Measurements from ENCODE around the gene CDC27. TPM values are rescaled to one million over a fixed set of nuclear protein-coding genes. Genes with fewer than 3 reads are reported as not detected.
"Not testable (repeated sequence)": the region's sequence is repeated elsewhere in the genome, so short reads cannot be mapped to it uniquely, and the experiment has no call there.

The CDC27 gene
- polyA plus RNA-seq, 1 donor from 2014 or later, result 50.1 TPM

DNA sequence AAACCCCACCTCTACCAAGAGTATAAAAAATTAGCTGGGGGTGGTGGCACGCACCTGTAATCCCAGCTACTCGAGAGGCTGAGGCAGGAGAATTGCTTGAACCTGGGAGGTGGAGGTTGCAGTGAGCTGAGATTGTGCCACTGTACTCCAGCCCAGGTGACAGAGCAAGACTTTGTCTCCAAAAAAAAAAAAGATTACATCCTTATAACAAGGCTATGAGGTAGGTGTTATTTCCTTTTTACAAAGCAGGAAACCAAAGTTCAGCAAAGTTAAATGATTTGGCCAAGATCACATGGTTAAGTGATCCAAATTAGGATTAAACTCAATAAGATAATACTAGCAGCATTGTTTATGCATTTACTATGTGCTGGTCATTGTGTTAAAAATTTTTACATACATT lies 28.2 kb upstream of the CDC27 start:
- H3F3A ChIP-seq (ENCODE audit: insufficient read depth, low read length, poor library complexity, severe bottlenecking); H3K4me3 ChIP-seq (ENCODE audit: low read length); H3K27ac ChIP-seq (ENCODE audit: low read length); H3K9ac ChIP-seq (ENCODE audit: low read length); H3K27me3 ChIP-seq (ENCODE audit: insufficient read depth, low read depth, low read length); H3K79me2 ChIP-seq (replicated peaks; ENCODE audit: insufficient read depth, low read length); H3K36me3 ChIP-seq (ENCODE audit: insufficient read depth, low read length); H3K4me2 ChIP-seq (ENCODE audit: low read length); H4K20me1 ChIP-seq (ENCODE audit: insufficient read depth); H3K9me2 ChIP-seq (ENCODE audit: insufficient read depth, low read length); H3K9me3 ChIP-seq (ENCODE audit: low read length); H2AFZ ChIP-seq (ENCODE audit: low read depth, low read length): not testable (repeated sequence)

DNA sequence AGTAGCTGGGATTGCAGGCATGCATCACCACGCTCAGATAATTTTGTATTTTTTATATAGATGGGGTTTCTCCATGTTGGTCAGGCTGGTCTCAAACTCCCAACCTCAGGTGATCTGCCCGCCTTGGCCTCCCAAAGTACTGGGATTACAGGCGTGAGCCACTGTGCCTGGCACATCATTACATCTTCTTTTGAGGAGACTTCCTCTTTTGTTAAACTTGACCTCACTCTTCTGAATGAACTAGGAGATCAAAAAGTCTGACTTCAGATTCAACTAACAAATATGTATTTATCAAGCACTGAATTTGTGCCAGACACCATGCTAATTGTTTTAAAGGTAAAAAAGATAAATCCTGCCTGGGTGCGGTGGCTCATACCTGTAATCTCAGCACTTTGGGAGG lies 27.7 kb upstream of the CDC27 start:
- not testable (repeated sequence) for H3K36me3 ChIP-seq (ENCODE audit: insufficient read depth, low read length); H3K9ac ChIP-seq (ENCODE audit: low read length); H3K27ac ChIP-seq (ENCODE audit: low read length); H4K20me1 ChIP-seq (ENCODE audit: insufficient read depth); H3F3A ChIP-seq (ENCODE audit: insufficient read depth, low read length, poor library complexity, severe bottlenecking); H3K9me2 ChIP-seq (ENCODE audit: insufficient read depth, low read length); H3K4me3 ChIP-seq (ENCODE audit: low read length); H3K9me3 ChIP-seq (ENCODE audit: low read length); H3K79me2 ChIP-seq (replicated peaks; ENCODE audit: insufficient read depth, low read length); H3K4me2 ChIP-seq (ENCODE audit: low read length); H3K27me3 ChIP-seq (ENCODE audit: insufficient read depth, low read depth, low read length); H2AFZ ChIP-seq (ENCODE audit: low read depth, low read length)

GRCh38 chr17:47214931-47215330 lies 25.8 kb upstream of the CDC27 start:
- Histone ChIP-seq H3K27me3 (ENCODE audit: insufficient read depth, low read depth, low read length) (no peaks in the 10 kb centered on the region), H3F3A (ENCODE audit: insufficient read depth, low read length, poor library complexity, severe bottlenecking) (no peaks in the 10 kb centered on the region), H4K20me1 (ENCODE audit: insufficient read depth) (no peaks in the 10 kb centered on the region), H3K36me3 (ENCODE audit: insufficient read depth, low read length) (no peaks in the 10 kb centered on the region), H3K27ac (ENCODE audit: low read length) (no peak overlapping the region), H3K79me2 (replicated peaks; ENCODE audit: insufficient read depth, low read length) (no peaks in the 10 kb centered on the region), H3K9me3 (ENCODE audit: low read length) (no peaks in the 10 kb centered on the region), H3K4me2 (ENCODE audit: low read length) (no peak overlapping the region), H3K9ac (ENCODE audit: low read length) (no peak overlapping the region), H2AFZ (ENCODE audit: low read depth, low read length) (no peak overlapping the region), H3K9me2 (ENCODE audit: insufficient read depth, low read length) (no peaks in the 10 kb centered on the region), H3K4me3 (ENCODE audit: low read length) (no peak overlapping the region)
- TF ChIP-seq SMC3 (conservative IDR thresholded peaks at IDR 0.05; ENCODE audit: poor library complexity), result no peak
- no peak for TF ChIP-seq REST (IDR thresholded peaks at IDR 0.05; ENCODE audit: borderline replicate concordance)
- no peak for TF ChIP-seq EP300 (conservative IDR thresholded peaks at IDR 0.05; ENCODE audit: poor library complexity, severe bottlenecking)
- no peak for TF ChIP-seq TAF1 (IDR thresholded peaks at IDR 0.05; ENCODE audit: low read depth)
- TF ChIP-seq EZH2 (IDR thresholded peaks at IDR 0.05; ENCODE audit: borderline replicate concordance, insufficient read depth, low read length, poor library complexity, severe bottlenecking), result no peak
- no peak for TF ChIP-seq CTCF (IDR thresholded peaks at IDR 0.05; ENCODE audit: poor library complexity, severe bottlenecking)
- TF ChIP-seq RAD21 (conservative IDR thresholded peaks at IDR 0.05), result no peak
- no peak for TF ChIP-seq MXI1 (conservative IDR thresholded peaks at IDR 0.05; ENCODE audit: poor library complexity, severe bottlenecking)
- no peak for TF ChIP-seq POLR2AphosphoS5 (IDR thresholded peaks at IDR 0.05)

All from neural cell (in vitro differentiated cells).